HG03066 (cell line): ENCODE data around the gene ATP6V1A.

ENCODE experiments used
- ATAC-seq: cut with Tn5 transposase; IDR thresholded peaks from one replicate; pipeline ENCODE4 v1.9.1; 2021; ENCODE audit warnings: low read depth; ENCODE audit not compliant: unreplicated experiment

ATP6V1A gene

DNA sequence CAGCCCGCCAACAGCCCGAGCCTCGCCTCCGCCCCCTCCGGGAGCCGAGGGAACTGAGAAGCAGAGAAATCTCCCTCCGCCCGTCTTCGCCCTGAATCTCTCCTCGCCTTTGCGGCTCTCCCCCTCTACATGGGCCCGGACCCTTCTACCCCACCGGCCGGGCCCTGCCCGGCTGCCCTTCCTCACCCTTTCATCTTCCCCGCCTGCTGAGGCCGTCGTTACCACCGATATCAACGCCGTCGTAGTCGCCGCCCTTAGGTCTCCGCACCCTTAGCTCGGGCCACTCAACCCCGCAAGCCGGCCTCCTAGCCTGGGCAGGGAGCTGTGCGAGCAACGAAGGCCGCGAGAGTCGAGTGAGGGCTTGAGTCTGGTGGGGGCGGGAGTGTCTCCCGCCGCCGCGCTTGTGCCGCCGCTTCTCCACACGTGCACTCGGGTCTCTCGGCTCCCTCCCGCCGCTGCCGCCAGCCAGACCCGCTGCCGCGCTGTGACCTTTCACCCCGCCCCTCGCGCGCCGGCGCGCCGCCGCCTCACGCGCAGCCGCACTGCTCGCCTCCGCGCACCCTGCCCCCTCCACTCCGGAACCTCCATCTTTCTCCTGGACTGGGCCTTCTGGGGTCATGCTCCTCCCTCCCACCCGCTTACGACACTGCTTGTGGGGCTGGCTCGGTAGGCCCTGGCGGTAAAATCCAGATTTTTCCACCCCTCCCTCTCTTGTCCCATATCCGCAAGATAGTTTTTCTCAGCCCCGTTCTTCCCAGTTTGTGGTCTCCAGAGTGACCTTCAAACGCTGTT lies 883 bp upstream of the ATP6V1A start, which contains the start of gene NAA50:
Gene NAA50, minus strand, starts transcription at position 494 of the 792 bp plus-strand sequence. Its CDS starts 300 bp downstream, at position 194.
- ATAC-seq = peak; percentile 44

DNA sequence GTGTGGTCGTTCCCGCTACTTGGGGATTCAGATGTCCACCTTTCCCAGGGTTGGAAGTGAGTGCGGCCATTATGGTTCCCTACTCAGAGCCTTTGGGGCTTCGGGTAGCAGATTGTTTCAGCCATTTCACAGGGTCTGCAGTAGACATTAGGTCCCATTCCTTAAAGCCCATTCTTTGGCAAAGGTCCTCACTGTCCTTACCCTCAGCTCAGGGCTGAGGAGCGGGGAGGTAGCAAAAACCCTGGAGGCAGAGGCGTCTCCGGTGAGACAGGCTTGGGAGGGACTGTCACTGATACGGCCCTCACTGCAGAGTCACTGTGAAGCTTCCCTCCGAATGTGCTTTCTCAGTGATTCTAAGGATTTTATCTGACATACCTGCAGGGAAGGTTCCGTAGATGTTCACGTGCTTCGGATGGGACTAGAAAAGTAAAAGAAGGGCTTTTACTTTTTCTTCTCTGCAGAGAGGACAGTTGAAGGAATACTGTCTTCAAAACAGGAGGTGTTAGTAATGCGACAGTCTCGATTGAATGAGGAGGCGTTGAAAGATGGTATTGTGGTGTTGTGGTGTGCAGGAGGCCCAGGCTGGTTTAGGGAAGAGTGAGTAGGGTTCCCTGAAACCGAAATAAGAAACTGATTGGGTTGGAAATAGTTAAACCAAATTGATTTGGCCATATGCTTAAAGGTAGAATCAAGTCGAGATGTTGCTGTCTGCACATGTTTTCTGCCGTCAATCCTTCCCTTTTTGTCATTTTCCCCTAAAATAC lies 630 bp downstream of the ATP6V1A start:
- peak; percentile 9 for ATAC-seq

DNA sequence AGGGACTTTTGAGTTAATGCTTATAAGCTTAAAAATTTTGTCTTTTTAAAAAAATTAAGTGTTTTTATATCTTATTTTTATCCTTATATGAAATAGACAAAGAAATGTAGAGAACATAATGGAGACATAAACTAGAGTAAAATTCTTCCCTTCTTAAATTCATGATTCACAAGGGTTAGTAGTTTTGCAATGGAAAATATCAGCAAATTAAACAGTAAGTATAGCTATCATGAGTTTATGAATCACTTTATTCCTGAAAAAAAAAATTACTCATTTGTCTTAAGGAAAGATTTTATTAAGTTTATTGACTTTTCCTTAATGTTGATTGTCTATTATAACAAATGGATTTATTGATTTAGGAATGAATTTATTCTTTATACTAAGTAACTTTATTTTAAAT lies 4.3 kb downstream of the ATP6V1A start:
- ATAC-seq = no peak

- no peak for ATAC-seq
Measured at GRCh38 chr3:113753376-113753985, 6.6 kb downstream of the ATP6V1A start.

DNA sequence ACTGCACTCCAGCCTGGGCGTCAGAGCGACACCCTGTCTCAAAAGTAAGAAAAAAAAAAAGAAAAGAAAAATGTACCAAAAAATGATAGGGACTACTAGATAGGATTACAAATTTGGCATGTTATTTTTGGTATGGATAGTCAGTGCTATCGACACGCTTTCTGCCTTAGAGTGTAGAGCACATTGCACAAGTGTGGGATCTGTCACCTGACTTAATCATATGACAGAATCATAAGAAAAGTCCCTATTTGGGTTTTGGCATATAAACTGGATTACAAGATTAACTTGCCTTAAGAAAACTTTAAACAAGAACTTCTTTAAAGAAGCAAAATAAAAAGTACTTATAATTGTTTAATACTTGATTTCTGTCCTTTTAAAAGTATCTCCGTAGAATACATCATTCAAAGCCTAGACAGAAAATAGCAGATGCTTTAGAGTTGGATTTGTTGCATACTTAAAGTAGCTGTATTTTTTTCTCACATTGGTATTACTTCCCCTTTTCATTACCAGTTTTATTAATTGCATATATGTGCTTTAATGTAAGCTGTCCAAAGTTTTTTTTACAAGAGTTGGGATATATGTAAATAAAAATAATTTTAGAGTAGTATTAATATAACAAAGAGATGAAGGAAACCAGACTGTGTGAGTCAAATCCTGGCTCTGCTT lies 7.8 kb downstream of the ATP6V1A start:
- no peak for ATAC-seq

DNA sequence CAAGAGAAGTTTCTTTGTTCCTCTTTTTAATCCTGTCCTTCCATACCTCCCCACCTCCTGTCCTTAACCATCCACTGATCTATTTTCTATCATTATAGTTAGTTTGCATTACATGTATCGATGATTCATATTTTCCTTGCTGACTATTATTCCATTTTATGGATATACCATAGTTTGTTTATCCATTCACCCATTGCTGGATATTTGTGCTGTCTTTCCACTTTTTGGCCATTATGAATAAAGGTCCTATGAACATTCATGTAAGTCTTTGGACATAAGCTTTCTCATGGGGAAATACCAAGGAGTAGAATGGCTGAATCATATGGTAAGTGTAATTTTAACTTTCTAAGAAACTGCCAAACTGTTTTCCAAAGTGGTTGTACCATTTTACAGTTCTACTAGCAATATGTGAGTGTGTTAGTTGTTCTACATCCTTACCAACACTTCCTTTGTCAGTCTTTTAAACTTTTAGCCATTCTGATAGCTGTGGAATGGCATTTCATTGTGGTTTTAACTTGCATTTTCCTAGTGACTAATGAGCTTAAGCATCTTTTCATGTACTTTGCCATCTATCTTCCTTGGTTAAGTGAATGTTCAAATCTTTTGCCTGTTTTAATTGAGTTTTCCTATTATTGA lies 11.7 kb downstream of the ATP6V1A start:
- ATAC-seq = no peak

- ATAC-seq = no peak
Measured at GRCh38 chr3:113764698-113765097, 17.9 kb downstream of the ATP6V1A start.

GRCh38 chr3:113769551-113769950 lies 22.7 kb downstream of the ATP6V1A start:
- peak; percentile 65 for ATAC-seq

DNA sequence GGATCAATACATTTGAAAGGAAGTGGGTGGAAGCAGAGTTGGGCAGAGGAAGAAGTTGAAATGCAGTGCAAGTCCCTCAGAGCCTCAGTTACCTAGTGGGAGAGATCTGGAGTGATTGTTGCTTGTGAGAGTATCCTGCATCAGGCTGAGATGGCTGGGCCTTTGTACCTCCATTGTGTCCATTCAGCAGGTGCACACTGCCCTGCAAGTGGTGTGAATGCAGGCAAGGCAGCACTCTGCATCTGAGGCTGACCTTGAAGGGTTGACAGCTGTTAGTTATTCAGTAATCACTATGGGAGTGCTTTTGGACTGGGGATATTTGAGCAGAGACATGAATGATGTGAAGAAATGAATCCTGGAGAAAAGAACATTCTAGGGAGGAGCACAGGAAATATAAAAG lies 25.2 kb downstream of the ATP6V1A start:
- ATAC-seq = no peak

DNA sequence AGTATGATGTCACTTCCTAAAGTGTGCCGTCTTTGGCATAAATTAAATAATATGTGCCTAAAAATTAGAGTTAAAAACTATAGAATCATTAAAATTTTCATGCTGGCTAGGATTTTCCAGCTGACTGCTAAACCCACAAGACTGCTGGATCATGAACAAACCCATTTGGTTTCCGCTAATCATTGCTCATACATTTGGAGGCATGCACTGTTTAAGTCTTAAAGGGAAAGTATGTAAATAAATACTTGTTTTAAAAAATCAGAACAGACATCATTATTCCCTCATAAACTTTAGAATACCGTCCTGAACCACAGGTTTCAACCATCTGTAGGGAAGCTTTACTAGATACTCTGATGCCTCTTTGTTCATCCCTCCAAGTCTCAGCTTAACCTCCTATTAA lies 26.5 kb downstream of the ATP6V1A start:
- no peak for ATAC-seq

- no peak for ATAC-seq
Measured at GRCh38 chr3:113775516-113775915, 28.7 kb downstream of the ATP6V1A start.

- ATAC-seq = no peak
Measured at GRCh38 chr3:113776564-113776963, 29.7 kb downstream of the ATP6V1A start.

DNA sequence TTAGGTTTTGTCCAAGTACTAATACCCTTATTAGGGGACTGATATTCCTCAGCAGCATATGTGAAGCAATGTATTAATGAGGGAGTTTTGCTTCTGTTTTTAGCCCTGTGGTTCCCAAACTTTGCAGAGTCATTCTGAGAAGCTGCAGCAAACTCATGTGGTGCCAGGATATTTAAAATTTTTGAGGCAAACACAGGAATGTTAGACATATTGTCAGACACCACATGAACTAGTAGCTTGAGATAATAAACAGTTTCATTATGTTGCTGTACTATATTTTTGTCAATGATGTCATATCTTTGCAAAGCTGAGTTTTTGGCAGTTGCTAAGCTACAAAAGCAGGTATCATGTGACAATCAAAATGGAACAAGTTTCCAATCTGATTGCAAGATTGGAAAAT lies 36.6 kb downstream of the ATP6V1A start:
- ATAC-seq = no peak

- ATAC-seq = no peak
Measured at GRCh38 chr3:113783980-113784379, 37.1 kb downstream of the ATP6V1A start.

- no peak for ATAC-seq
Measured at GRCh38 chr3:113791381-113791780, 44.5 kb downstream of the ATP6V1A start.

GRCh38 chr3:113794526-113794925 lies 47.7 kb downstream of the ATP6V1A start:
- ATAC-seq = no peak

DNA sequence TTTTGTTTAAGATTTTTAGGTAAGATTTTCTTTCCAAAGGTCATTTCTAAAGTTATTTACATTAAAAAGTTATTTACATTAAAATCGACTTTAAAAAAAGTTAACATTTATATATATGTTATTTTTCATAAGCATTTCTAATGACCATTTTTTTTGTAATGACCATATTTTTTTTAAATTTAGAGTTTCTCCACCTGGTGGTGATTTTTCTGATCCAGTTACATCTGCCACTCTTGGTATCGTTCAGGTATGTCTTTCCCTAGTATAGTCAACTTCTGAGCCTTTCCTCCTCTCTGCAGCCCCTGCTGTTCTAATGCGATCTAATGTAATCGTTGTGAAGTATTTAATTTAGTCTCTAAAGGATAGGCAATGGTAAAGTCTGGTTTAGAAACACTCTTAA lies 48.9 kb downstream of the ATP6V1A start:
- no peak for ATAC-seq

DNA sequence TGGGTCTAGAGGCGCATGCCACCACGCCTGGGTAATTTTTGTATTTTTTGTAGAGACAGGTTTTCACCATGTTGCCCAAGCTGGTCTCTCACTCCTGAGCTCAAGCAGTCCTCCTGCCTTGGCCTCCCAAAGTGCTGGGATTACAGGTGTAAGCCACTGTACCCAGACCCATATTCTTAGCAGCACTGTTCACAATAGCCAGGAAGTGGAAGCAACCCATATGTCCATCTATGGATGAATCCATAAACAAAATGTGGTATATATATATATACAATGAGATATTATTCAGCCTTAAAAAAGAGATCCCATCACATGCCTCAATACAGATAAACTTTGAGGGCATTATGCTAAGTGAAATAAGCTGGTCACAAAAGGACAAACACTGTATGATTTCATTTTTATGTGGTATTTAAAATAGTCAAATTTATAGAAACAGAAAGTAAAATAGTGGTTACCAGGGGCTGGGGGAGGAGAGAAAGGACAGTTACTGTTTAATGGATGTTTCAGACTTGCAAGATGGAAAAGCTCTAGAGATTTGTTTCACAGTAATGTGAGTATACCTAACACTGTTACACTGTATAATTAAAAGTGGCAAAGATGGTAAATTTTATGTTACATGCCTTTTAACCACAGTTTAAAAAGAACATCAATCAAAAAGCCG lies 56.1 kb downstream of the ATP6V1A start:
- no peak for ATAC-seq

- ATAC-seq = no peak
Measured at GRCh38 chr3:113804661-113805060, 57.8 kb downstream of the ATP6V1A start.

DNA sequence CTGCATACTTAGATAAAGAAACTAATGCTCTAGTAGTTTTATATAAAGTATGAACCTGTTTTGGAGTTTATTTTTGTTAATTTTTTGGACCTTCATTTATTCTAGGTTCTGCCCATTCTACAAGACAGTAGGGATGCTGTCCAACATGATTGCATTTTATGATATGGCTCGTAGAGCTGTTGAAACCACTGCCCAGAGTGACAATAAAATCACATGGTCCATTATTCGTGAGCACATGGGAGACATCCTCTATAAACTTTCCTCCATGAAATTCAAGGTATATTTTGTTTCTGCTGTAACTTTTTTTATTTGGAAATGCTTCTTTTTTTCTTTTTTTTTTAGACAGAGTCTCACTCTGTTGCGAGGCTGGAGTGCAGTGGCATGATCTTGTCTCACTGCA lies 58.4 kb downstream of the ATP6V1A start:
- no peak for ATAC-seq
